Liver (tissue), 3 donors: ENCODE results near the gene USP6NL.

ENCODE experiments used
- CTCF ChIP-seq: fragments of 150-350 bp; IDR thresholded peaks from 2 replicates; pipeline ENCODE4 v1.5.1; 2017; ENCODE audit warnings: improper control_type of control experiment, low read depth, low read length; ENCODE audit not compliant: missing input control
- EGR1 ChIP-seq, 2 donors: IDR thresholded peaks; 2 replicates each; pipeline ENCODE4 v1.6.1; 2016 to 2018; ENCODE audit warnings: antibody characterized with exemption in 2 of 2, low read depth in 2 of 2
- FOXA1 ChIP-seq: IDR thresholded peaks from 2 replicates; pipeline ENCODE4 v1.6.1; 2016; ENCODE audit warnings: antibody characterized with exemption
- NR2F2 ChIP-seq: IDR thresholded peaks from 2 replicates; pipeline ENCODE4 v1.6.1; 2016; ENCODE audit warnings: antibody characterized with exemption
- donor health status: healthy.
- donor health status: healthy.

GRCh38 chr10:11527691-11528255 is 83.7 kb downstream of the USP6NL start:
- no peak for TF ChIP-seq FOXA1
- no peak for TF ChIP-seq CTCF
- no peak for TF ChIP-seq NR2F2
- TF ChIP-seq EGR1 (IDR thresholded peaks at IDR 0.05; ENCODE audit: low read depth in 2 of 2) = no peak
